ENCODE results near the gene KLF6. TPM values are rescaled to one million over a fixed set of nuclear protein-coding genes. Genes with fewer than 3 reads are reported as not detected.

KLF6 gene
- total RNA-seq (2014; rRNA removed; shearing (Covaris generic)), result 18.0 and 21.3 TPM in 2 replicates

- H3K4me3 ChIP-seq, result peak within 1 kb of the TSS; percentile 96
- peak in 1 of 2 experiments; percentile 80 for DNase-seq (ENCODE audit: low read depth in 1 of 2, low spot score in 2 of 2)
- peaks cover 47% of the 10 kb centered on the region for H3K4me1 ChIP-seq (replicated peaks)
- peak within 1 kb of the TSS; percentile 100 for H3K27ac ChIP-seq
- no peaks in the 10 kb centered on the region for H3K9me3 ChIP-seq (replicated peaks)
- H3K27me3 ChIP-seq (replicated peaks), result no peaks in the 10 kb centered on the region
- H3K36me3 ChIP-seq, result peaks cover 54% of the 10 kb centered on the region
Measured at GRCh38 chr10:3784510-3785250, at the start of gene KLF6. Gene KLF6 (minus strand): TSS chr10:3785209. CDS start chr10:3785014, 195 bp downstream.

DNA sequence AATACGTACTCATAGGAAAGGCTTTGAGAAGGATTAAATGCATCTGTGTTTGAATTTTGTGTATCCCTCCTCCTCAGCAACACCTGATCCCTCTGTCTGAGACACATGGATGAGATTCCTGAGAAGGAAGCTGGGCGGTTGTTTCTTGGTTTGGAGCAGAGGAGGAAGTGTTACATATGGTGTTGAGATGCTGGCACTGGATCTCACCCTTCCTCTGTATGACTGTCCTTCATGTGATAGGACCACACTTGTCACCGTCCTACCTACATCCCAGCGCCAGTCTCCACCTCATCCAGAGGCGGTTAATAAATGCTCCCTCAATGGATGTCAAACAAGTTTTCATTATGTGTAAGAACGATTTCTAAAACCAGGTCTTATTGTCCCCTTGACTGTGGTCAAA is 49.4 kb upstream of the KLF6 start:
- no peak overlapping the region for H3K27ac ChIP-seq
- no peak for DNase-seq (ENCODE audit: low read depth in 1 of 2, low spot score in 2 of 2)
- no peaks in the 10 kb centered on the region for H3K9me3 ChIP-seq (replicated peaks)
- H3K4me1 ChIP-seq (replicated peaks), result peaks cover 34% of the 10 kb centered on the region
- H3K27me3 ChIP-seq (replicated peaks), result no peaks in the 10 kb centered on the region
- no peaks in the 10 kb centered on the region for H3K36me3 ChIP-seq
- H3K4me3 ChIP-seq, result no peak overlapping the region

- DNase-seq (ENCODE audit: low read depth in 1 of 2, low spot score in 2 of 2), result no peak
- Histone ChIP-seq H3K9me3 (replicated peaks) (no peaks in the 10 kb centered on the region), H3K4me1 (replicated peaks) (peaks cover 42% of the 10 kb centered on the region)
Measured at GRCh38 chr10:3833046-3833445, 48.0 kb upstream of the KLF6 start.

DNA sequence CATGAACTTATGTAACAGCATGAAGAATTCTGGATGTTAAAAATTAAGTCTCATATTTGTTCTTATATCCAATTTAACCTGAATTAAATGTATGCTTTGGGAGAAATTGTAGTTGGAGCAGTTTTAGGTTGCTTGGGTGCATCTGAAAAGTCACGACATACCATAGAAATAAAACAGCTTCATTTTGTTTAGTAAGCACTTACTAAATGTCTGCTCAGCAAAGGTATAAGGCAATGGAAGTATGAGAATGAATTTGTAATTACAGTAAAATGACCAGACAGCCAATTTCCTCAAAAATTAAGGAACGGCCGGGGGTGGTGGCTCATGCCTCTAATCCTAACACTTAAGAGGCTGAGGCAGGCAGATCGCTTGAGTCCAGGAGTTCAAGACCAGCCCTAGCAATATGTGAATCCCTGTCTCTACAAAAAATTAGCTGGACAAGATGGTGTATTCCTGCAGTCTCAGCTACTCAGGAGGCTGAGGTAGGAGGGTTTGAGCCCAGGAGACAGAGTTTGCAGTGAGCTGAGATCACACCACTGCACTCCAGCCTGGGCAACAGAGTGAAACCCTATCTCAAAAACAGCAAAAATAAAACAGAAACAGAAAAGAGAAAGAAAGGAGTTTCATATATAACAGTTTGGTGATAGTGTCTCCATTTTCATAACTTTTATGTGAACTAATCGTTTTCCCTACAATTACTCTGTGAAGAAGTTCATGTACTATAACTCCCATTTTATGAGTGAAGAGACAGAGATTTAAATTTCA is 47.2 kb upstream of the KLF6 start:
- Histone ChIP-seq H3K27me3 (replicated peaks) (no peaks in the 10 kb centered on the region), H3K9me3 (replicated peaks) (no peaks in the 10 kb centered on the region), H3K4me3 (no peak overlapping the region), H3K4me1 (replicated peaks) (peaks cover 50% of the 10 kb centered on the region), H3K36me3 (no peaks in the 10 kb centered on the region), H3K27ac (no peak overlapping the region)
- no peak for DNase-seq (ENCODE audit: low read depth in 1 of 2, low spot score in 2 of 2)

More at GRCh38 chr10:3833046-3833445, 48.0 kb upstream of the KLF6 start:
- Histone ChIP-seq H3K4me3 (no peak overlapping the region), H3K27me3 (replicated peaks) (no peaks in the 10 kb centered on the region), H3K36me3 (no peaks in the 10 kb centered on the region), H3K27ac (no peak overlapping the region)

DNA sequence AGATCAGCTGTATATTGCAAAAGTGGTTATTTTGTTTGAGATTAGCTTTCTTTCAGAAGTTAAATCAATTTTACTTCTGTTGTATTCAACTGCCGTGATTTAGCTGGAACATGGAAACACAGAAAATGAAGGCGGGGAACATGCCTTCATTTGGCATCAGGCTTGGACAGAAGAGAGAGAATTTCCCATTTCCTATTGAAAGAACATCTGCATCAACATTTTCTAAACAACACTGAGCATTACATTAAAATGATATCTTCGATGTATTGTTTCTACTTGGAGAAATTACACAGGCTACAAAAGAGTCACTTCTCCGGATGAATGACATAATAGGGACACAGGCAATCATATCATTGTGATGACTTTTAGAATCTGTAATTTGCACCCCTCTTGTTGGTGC is 46.6 kb upstream of the KLF6 start:
- no peaks in the 10 kb centered on the region for H3K9me3 ChIP-seq (replicated peaks)
- DNase-seq (ENCODE audit: low read depth in 1 of 2, low spot score in 2 of 2), result no peak
- no peaks in the 10 kb centered on the region for H3K36me3 ChIP-seq
- H3K27ac ChIP-seq, result no peak overlapping the region
- H3K4me1 ChIP-seq (replicated peaks), result peaks cover 52% of the 10 kb centered on the region
- H3K27me3 ChIP-seq (replicated peaks), result no peaks in the 10 kb centered on the region
- H3K4me3 ChIP-seq, result no peak overlapping the region

DNA sequence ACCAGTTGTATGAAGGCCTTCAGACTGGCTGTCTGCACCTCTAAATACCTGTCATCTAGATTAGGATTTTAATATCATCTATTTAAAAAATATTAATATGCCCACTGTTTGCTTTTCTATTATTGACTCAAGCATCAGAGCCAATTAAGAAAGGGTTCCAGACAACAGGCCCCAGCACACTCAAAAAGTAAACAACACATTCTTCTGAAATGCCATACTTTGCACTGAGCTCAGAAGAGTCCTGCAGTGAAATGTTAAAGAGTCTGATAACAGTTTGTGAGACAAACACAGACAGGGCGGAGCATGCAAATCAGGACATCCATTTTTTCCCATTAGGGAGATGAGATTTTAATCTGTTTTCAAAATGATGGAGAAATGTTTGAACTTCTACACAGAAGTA is 45.9 kb upstream of the KLF6 start:
- H3K27ac ChIP-seq, result no peak overlapping the region
- no peaks in the 10 kb centered on the region for H3K27me3 ChIP-seq (replicated peaks)
- H3K9me3 ChIP-seq (replicated peaks), result no peaks in the 10 kb centered on the region
- H3K36me3 ChIP-seq, result no peaks in the 10 kb centered on the region
- peaks cover 52% of the 10 kb centered on the region for H3K4me1 ChIP-seq (replicated peaks)
- peak in 1 of 2 experiments; percentile 37 for DNase-seq (ENCODE audit: low read depth in 1 of 2, low spot score in 2 of 2)
- no peak overlapping the region for H3K4me3 ChIP-seq

DNA sequence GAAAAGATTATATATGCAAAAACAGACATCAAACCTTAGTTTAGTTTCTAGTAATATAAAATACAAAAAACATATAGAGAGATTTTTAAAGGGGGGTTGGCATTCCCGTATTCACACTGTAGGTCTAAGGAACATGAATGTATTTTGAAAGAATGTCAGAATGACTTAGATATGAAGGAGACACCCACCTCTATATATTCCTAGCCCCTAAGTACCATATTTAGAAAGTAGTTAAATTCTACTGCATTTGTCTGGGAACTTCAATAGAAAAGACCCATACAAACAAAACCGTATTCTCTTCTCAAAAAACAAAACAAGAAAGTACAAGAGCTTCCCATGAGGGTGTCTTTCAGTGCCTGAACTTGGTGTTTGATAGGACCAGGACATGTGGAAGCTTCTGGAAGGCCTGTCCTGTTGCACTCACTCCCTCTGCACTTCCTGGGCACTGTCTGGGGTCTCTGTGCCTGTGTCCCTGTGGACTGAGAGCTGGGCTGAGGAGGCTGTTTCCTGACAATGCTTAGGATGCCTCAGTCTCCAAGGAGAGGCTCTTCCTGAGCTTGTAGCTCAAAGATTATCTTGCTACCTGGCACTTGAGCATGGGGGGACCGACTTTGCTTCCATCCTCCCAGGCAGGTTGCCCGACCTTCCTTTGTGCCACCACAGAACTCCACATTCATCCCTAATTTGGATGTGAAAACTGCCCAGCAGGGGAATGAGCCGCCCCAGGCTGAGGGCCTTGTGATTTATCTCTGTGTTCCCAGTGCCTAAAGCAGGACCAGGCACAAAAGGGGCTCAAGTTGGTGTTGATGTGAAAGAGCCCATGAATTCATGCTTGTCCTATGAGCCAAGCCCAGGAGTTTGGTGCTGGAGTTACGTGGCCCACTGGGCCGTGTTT is 44.4 kb upstream of the KLF6 start:
- Histone ChIP-seq H3K36me3 (no peaks in the 10 kb centered on the region), H3K4me3 (peak overlapping the region; percentile 32), H3K4me1 (replicated peaks) (peaks cover 60% of the 10 kb centered on the region), H3K27ac (peak overlapping the region; percentile 82), H3K27me3 (replicated peaks) (no peaks in the 10 kb centered on the region), H3K9me3 (replicated peaks) (no peaks in the 10 kb centered on the region)
- DNase-seq (ENCODE audit: low read depth in 1 of 2, low spot score in 2 of 2), result no peak

DNA sequence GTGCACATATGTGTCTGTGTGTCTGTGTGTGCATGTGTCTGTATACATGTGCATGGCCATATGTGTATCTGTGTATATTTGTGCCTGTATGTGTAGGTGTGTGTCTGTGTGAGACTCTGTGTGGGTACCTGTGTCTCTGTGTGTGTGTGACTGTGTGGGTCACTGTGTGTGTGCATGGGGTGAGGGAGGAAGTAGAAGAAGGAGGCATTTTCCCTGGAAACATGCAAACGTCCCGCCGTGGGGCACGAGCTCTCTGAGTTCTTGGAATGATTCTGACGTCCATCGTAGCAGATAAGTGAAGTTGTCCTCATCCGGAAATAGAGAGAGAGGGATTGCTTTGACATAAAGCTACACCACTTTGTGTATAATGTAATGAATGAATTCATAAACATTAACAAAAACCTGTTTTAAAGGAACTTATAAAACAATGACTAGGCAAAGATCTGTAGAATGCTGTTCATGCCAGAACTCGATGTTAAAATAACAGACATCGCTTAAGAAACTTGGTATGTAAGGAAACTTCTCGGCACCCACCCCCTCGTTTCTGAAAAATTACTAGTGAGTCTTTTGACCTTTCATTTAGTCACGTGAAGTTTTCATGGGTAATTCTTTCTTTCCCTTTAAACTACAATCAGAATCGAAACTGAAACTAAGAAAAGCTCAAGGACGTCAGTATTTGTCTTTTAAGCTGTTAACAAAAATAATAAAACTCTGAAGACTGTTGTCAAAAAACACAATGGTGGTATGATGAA is 43.6 kb upstream of the KLF6 start:
- Histone ChIP-seq H3K9me3 (replicated peaks) (no peaks in the 10 kb centered on the region), H3K36me3 (no peaks in the 10 kb centered on the region), H3K27me3 (replicated peaks) (no peaks in the 10 kb centered on the region), H3K4me3 (peak overlapping the region; percentile 32), H3K4me1 (replicated peaks) (peaks cover 60% of the 10 kb centered on the region), H3K27ac (peak overlapping the region; percentile 82)
- peak in 1 of 2 experiments; percentile 61 for DNase-seq (ENCODE audit: low read depth in 1 of 2, low spot score in 2 of 2)

GRCh38 chr10:3827768-3828403 is 42.9 kb upstream of the KLF6 start:
- peaks cover 60% of the 10 kb centered on the region for H3K4me1 ChIP-seq (replicated peaks)
- no peak overlapping the region for H3K4me3 ChIP-seq
- DNase-seq (ENCODE audit: low read depth in 1 of 2, low spot score in 2 of 2), result no peak
- H3K36me3 ChIP-seq, result no peaks in the 10 kb centered on the region
- H3K9me3 ChIP-seq (replicated peaks), result no peaks in the 10 kb centered on the region
- no peaks in the 10 kb centered on the region for H3K27me3 ChIP-seq (replicated peaks)
- peak overlapping the region; percentile 82 for H3K27ac ChIP-seq

GRCh38 chr10:3827266-3827665 is 42.3 kb upstream of the KLF6 start:
- Histone ChIP-seq H3K4me1 (replicated peaks) (peaks cover 60% of the 10 kb centered on the region), H3K27ac (no peak overlapping the region), H3K4me3 (no peak overlapping the region), H3K36me3 (no peaks in the 10 kb centered on the region), H3K27me3 (replicated peaks) (no peaks in the 10 kb centered on the region), H3K9me3 (replicated peaks) (no peaks in the 10 kb centered on the region)
- DNase-seq (ENCODE audit: low read depth in 1 of 2, low spot score in 2 of 2), result no peak

DNA sequence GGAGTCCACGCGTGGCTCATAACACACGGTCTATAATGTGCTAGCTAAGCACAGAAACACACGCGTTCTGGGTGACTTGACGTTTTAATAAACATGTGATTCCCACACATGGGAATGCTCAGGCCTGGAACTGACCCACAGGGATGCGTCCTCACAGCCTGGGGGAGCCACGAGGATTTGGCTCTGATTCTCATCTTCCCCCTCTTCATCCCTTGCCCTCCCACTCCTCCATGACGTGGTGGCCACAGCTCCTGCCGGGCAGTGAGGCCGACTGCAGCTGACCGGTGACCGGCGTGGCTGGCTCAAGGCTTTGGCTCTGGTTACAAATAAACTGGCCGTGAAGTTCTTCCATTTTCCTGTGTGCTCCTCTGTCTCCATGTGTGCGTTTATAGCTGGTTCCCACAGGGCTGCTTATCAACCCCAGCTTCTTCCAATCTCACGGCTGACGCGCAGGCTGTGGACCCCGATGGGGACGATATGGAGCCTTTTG is 40.9 kb upstream of the KLF6 start:
- peak overlapping the region; percentile 88 for H3K27ac ChIP-seq
- H3K27me3 ChIP-seq (replicated peaks), result no peaks in the 10 kb centered on the region
- peaks cover 59% of the 10 kb centered on the region for H3K4me1 ChIP-seq (replicated peaks)
- peak; percentile 65 to 67 for DNase-seq (ENCODE audit: low read depth in 1 of 2, low spot score in 2 of 2)
- no peaks in the 10 kb centered on the region for H3K9me3 ChIP-seq (replicated peaks)
- no peak overlapping the region for H3K4me3 ChIP-seq
- no peaks in the 10 kb centered on the region for H3K36me3 ChIP-seq

DNA sequence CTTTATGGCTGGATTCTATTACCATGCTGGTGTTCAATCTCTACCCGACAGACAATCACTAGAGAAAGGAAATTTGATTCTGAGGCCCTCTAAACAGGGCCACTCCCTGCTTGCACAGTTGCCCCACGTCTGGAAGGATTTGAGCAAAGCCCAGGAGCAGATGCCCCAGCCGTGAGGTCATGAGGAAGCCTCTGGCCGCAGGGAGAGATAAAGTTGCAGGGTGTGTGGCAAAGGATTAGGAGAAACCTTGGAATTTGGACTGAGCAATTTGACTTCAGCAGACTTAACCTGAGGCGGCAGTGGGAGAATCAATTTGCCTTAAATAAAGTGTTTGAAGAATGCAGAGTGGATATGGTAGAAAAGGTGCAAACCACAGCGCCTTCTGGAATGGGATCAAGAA is 40.2 kb upstream of the KLF6 start:
- no peak overlapping the region for H3K4me3 ChIP-seq
- H3K9me3 ChIP-seq (replicated peaks), result no peaks in the 10 kb centered on the region

More for the DNA sequence above, 40.2 kb upstream of the KLF6 start:
- peaks cover 59% of the 10 kb centered on the region for H3K4me1 ChIP-seq (replicated peaks)
- no peaks in the 10 kb centered on the region for H3K27me3 ChIP-seq (replicated peaks)
- no peaks in the 10 kb centered on the region for H3K36me3 ChIP-seq
- H3K27ac ChIP-seq, result peak overlapping the region; percentile 88
- peak; percentile 89 to 91 for DNase-seq (ENCODE audit: low read depth in 1 of 2, low spot score in 2 of 2)
